Neural cell (in vitro differentiated cells): ENCODE data around the gene TMEM123. TPM values are rescaled to one million over a fixed set of nuclear protein-coding genes. Genes with fewer than 3 reads are reported as not detected.

ENCODE experiments used
- H2AFZ ChIP-seq: fragments of 200-600, 300-800 bp; sonication (generic), shearing (Covaris generic); 2 replicates; pipeline ENCODE4 v1.6.0; 2014; ENCODE audit warnings: low read depth, mild to moderate bottlenecking, antibody characterized with exemption, low read length, moderate library complexity
- H3F3A ChIP-seq: fragments of 200-600 bp; shearing (Covaris generic); 2 replicates; pipeline ENCODE4 v1.6.1; 2016; ENCODE audit warnings: mild to moderate bottlenecking, moderate library complexity, mixed read lengths, antibody characterized with exemption, low read length; ENCODE audit not compliant: insufficient read depth, poor library complexity, severe bottlenecking
- H3K27ac ChIP-seq: fragments of 200-600, 300-800 bp; sonication (generic), shearing (Covaris generic); 2 replicates; pipeline ENCODE4 v1.5.1; 2014; ENCODE audit warnings: mild to moderate bottlenecking, low read length, moderate library complexity
- H3K27me3 ChIP-seq: fragments of 300-800, 200-600 bp; sonication (generic), shearing (Covaris generic); 2 replicates; pipeline ENCODE4 v1.6.0; 2014; ENCODE audit warnings: mild to moderate bottlenecking, low read depth, low read length, moderate library complexity; ENCODE audit not compliant: insufficient read depth
- H3K36me3 ChIP-seq: fragments of 300-800, 200-600 bp; sonication (generic), shearing (Covaris generic); 2 replicates; pipeline ENCODE4 v1.5.1; 2014; ENCODE audit warnings: mild to moderate bottlenecking, antibody characterized with exemption, low read length, moderate library complexity; ENCODE audit not compliant: insufficient read depth
- H3K4me2 ChIP-seq: fragments of 300-800, 200-600 bp; sonication (generic), shearing (Covaris generic); 2 replicates; pipeline ENCODE4 v1.6.0; 2014; ENCODE audit warnings: mild to moderate bottlenecking, low read length
- H3K4me3 ChIP-seq: fragments of 300-800, 200-600 bp; sonication (generic), shearing (Covaris generic); 2 replicates; pipeline ENCODE4 v1.5.1; 2014; ENCODE audit warnings: mild to moderate bottlenecking, low read length, moderate library complexity
- H3K79me2 ChIP-seq: fragments of 200-600 bp; shearing (Covaris generic); replicated peaks from 2 replicates; pipeline ENCODE4 v1.6.0; 2014; ENCODE audit warnings: mild to moderate bottlenecking, low read length, moderate library complexity; ENCODE audit not compliant: insufficient read depth
- H3K9ac ChIP-seq: fragments of 300-800, 200-600 bp; sonication (generic), shearing (Covaris generic); 2 replicates; pipeline ENCODE4 v1.6.1; 2016; ENCODE audit warnings: mild to moderate bottlenecking, low read length, mixed read lengths
- H3K9me2 ChIP-seq: fragments of 200-600 bp; shearing (Covaris generic); 2 replicates; pipeline ENCODE4 v1.6.1; 2016; ENCODE audit warnings: mild to moderate bottlenecking, low read length, mixed read lengths; ENCODE audit not compliant: insufficient read depth
- H3K9me3 ChIP-seq: fragments of 200-600, 300-800 bp; sonication (generic), shearing (Covaris generic); 2 replicates; pipeline ENCODE4 v1.6.1; 2016; ENCODE audit warnings: mild to moderate bottlenecking, mixed run types, low read length, moderate library complexity, mixed read lengths
- H4K20me1 ChIP-seq: fragments of 200-600 bp; shearing (Covaris generic); 2 replicates; pipeline ENCODE4 v1.6.1; 2016; ENCODE audit warnings: mild to moderate bottlenecking, mixed run types; ENCODE audit not compliant: insufficient read depth
- EP300 ChIP-seq: fragments of 450-650 bp; conservative IDR thresholded peaks from 2 replicates; pipeline ENCODE4 v1.6.1; 2014; ENCODE audit warnings: antibody characterized with exemption, mild to moderate bottlenecking, moderate library complexity; ENCODE audit not compliant: poor library complexity, severe bottlenecking
- EZH2 ChIP-seq: fragments of 200-600, 300-800 bp; shearing (Covaris generic), sonication (generic); IDR thresholded peaks from 2 replicates; pipeline ENCODE4 v1.6.1; 2014; ENCODE audit warnings: antibody characterized with exemption, low read length, borderline replicate concordance, mild to moderate bottlenecking; ENCODE audit not compliant: insufficient read depth, poor library complexity, severe bottlenecking
- MXI1 ChIP-seq: fragments of 450-650 bp; conservative IDR thresholded peaks from 2 replicates; pipeline ENCODE4 v1.6.1; 2014; ENCODE audit warnings: antibody characterized with exemption, mild to moderate bottlenecking; ENCODE audit not compliant: poor library complexity, severe bottlenecking
- POLR2AphosphoS5 ChIP-seq: IDR thresholded peaks from 2 replicates; pipeline ENCODE4 v1.6.1; 2012
- RAD21 ChIP-seq: fragments of 450-650 bp; conservative IDR thresholded peaks from 2 replicates; pipeline ENCODE4 v1.6.1; 2014; ENCODE audit warnings: antibody characterized with exemption, mild to moderate bottlenecking, moderate library complexity
- SMC3 ChIP-seq: fragments of 450-650 bp; conservative IDR thresholded peaks from 2 replicates; pipeline ENCODE4 v1.6.1; 2014; ENCODE audit warnings: antibody characterized with exemption, mild to moderate bottlenecking, moderate library complexity; ENCODE audit not compliant: poor library complexity
- TAF1 ChIP-seq: IDR thresholded peaks from 2 replicates; pipeline ENCODE4 v1.6.1; 2012; ENCODE audit warnings: low read depth
- polyA plus RNA-seq: library from polyadenylated mRNA; depleted of rRNA; stranded (reverse); fragments of >200 nt; gene quantifications from 2 replicates; pipeline ENCODE4 v1.2.3, GENCODE V29; 2014
- TF ChIP-seq, protein P1 (sequence below): IDR thresholded peaks from 2 replicates; pipeline ENCODE4 v1.6.1; 2012; ENCODE audit warnings: borderline replicate concordance
- TF ChIP-seq, protein P2 (sequence below): fragments of 450-650 bp; IDR thresholded peaks from 2 replicates; pipeline ENCODE4 v1.5.1; 2014; ENCODE audit warnings: antibody characterized with exemption, mild to moderate bottlenecking, moderate library complexity; ENCODE audit not compliant: poor library complexity, severe bottlenecking

The TMEM123 gene
- polyA plus RNA-seq, 1 donor from 2014 or later: 7.7 TPM

DNA sequence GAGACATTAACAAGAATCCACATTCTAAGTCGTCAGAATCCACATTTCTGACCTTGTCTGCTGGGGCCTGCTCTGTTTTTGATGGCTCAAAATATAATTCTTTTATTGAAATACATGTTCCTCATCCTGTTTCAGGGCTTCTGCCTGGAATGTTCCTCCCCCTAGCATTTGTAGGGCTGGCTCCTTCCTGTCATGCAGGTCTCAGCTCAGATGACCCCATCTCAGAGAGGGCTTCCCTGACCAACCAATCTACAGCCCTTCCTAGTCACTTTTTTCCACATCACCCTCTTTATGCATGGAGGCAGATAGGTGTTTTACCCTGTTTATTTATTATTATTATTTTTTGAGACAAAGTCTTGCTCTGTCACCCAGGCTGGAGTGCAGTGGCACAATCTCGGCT lies 14.8 kb downstream of the TMEM123 start:
- Histone ChIP-seq H3K9me2 (no peaks in the 10 kb centered on the region), H4K20me1 (no peaks in the 10 kb centered on the region), H2AFZ (no peak overlapping the region), H3K4me3 (no peak overlapping the region), H3K9me3 (no peaks in the 10 kb centered on the region), H3K27me3 (no peaks in the 10 kb centered on the region), H3K79me2 (peaks cover 5% of the 10 kb centered on the region), H3K36me3 (no peaks in the 10 kb centered on the region), H3K4me2 (no peak overlapping the region), H3K9ac (no peak overlapping the region), H3K27ac (no peak overlapping the region), H3F3A (no peaks in the 10 kb centered on the region)
- TF ChIP-seq TAF1: no peak
- no peak for TF ChIP-seq EZH2
- no peak for TF ChIP-seq RAD21
- TF ChIP-seq SMC3: no peak
- TF ChIP-seq, protein P1, sequence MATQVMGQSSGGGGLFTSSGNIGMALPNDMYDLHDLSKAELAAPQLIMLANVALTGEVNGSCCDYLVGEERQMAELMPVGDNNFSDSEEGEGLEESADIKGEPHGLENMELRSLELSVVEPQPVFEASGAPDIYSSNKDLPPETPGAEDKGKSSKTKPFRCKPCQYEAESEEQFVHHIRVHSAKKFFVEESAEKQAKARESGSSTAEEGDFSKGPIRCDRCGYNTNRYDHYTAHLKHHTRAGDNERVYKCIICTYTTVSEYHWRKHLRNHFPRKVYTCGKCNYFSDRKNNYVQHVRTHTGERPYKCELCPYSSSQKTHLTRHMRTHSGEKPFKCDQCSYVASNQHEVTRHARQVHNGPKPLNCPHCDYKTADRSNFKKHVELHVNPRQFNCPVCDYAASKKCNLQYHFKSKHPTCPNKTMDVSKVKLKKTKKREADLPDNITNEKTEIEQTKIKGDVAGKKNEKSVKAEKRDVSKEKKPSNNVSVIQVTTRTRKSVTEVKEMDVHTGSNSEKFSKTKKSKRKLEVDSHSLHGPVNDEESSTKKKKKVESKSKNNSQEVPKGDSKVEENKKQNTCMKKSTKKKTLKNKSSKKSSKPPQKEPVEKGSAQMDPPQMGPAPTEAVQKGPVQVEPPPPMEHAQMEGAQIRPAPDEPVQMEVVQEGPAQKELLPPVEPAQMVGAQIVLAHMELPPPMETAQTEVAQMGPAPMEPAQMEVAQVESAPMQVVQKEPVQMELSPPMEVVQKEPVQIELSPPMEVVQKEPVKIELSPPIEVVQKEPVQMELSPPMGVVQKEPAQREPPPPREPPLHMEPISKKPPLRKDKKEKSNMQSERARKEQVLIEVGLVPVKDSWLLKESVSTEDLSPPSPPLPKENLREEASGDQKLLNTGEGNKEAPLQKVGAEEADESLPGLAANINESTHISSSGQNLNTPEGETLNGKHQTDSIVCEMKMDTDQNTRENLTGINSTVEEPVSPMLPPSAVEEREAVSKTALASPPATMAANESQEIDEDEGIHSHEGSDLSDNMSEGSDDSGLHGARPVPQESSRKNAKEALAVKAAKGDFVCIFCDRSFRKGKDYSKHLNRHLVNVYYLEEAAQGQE: no peak
- no peak for TF ChIP-seq MXI1
- TF ChIP-seq EP300: no peak
- no peak for TF ChIP-seq POLR2AphosphoS5
- TF ChIP-seq, protein P2, sequence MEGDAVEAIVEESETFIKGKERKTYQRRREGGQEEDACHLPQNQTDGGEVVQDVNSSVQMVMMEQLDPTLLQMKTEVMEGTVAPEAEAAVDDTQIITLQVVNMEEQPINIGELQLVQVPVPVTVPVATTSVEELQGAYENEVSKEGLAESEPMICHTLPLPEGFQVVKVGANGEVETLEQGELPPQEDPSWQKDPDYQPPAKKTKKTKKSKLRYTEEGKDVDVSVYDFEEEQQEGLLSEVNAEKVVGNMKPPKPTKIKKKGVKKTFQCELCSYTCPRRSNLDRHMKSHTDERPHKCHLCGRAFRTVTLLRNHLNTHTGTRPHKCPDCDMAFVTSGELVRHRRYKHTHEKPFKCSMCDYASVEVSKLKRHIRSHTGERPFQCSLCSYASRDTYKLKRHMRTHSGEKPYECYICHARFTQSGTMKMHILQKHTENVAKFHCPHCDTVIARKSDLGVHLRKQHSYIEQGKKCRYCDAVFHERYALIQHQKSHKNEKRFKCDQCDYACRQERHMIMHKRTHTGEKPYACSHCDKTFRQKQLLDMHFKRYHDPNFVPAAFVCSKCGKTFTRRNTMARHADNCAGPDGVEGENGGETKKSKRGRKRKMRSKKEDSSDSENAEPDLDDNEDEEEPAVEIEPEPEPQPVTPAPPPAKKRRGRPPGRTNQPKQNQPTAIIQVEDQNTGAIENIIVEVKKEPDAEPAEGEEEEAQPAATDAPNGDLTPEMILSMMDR: no peak

DNA sequence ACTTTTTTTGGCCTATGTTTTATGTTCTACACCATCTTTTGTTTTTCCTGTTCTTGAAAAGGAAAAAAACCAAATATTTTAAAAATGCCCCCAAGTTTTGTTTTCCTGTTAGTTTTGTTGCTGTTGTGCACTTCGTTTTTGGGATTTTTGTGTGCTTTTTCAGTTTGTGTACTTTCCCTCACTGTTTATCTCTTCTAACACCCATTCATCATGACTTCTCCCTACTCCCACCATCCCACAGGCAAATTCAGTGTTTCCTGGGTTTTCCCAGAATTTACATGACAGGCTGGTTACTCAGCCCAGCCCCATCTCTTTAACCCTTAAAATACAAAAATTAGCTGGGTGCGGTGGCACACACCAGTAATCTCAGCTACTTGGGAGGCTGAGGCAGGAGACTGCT lies 15.6 kb downstream of the TMEM123 start:
- H4K20me1 ChIP-seq: no peaks in the 10 kb centered on the region
- H3K79me2 ChIP-seq: peaks cover 5% of the 10 kb centered on the region
- no peak for TF ChIP-seq MXI1
- no peak for TF ChIP-seq EP300
- no peak for TF ChIP-seq TAF1
- TF ChIP-seq POLR2AphosphoS5: no peak
- TF ChIP-seq RAD21: no peak
- no peak for TF ChIP-seq SMC3
- no peak for TF ChIP-seq EZH2
- TF ChIP-seq, protein P2: no peak
- TF ChIP-seq, protein P1: no peak
- H3K4me2 ChIP-seq: no peak overlapping the region
- no peak overlapping the region for H3K4me3 ChIP-seq
- no peaks in the 10 kb centered on the region for H3F3A ChIP-seq
- H3K9me2 ChIP-seq: no peaks in the 10 kb centered on the region
- H3K27me3 ChIP-seq: no peaks in the 10 kb centered on the region
- H3K36me3 ChIP-seq: no peaks in the 10 kb centered on the region
- no peak overlapping the region for H3K27ac ChIP-seq
- no peak overlapping the region for H3K9ac ChIP-seq
- H2AFZ ChIP-seq: no peak overlapping the region
- H3K9me3 ChIP-seq: no peaks in the 10 kb centered on the region
